Measurements from ENCODE around the gene SH3RF3. TPM values are rescaled to one million over a fixed set of nuclear protein-coding genes. Genes with fewer than 3 reads are reported as not detected.

The SH3RF3 gene
- total RNA-seq, 1 donor from 2014 or later, result 7.3 TPM

DNA sequence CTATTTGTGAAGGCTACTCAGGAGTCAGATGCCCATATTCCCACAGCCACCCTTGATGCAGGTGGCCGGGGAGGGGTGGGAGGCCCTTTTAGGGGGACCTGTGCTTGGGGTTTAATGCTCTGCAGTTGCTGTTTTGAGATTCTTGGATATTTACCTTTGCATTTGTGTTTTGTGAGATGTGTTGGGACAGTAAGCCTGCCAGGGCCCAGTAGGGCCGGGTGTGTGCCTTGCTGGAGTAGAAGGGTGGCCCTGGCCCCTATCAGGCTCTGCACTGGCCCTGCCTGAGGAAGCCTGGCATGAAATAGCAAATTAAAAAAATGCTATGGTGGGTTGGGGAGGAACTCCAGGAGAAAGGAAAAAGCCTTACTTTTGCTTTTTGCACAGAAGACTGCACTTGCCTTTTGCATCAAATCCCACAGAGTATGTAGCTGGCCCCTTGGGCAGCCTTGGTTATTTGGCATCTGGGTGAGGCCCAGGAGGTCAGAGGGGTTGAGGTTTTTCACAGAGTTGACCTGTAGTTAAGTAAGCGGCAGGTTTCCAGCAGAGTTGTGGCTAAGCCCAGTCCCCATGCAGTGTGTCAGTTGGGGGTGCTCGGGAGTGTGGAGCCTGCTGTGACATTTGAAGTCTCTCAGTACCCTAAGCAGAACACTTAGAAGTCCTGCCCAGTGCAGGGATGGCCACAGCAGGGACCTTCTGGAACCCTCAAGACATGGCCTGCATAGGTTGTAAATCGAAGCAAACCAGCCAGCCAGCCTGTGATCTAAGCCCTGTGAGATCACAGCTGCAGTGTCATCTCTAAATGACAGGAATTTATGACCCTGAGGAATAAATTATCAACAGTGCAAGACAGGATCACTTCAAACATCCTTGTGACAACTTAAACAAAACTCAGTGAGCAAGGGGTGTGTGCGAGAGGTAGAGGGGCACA lies 68.8 kb downstream of the SH3RF3 start:
- H2AFZ ChIP-seq (ENCODE audit: low read depth, low read length), result no peak overlapping the region
- no peaks in the 10 kb centered on the region for H3K4me1 ChIP-seq (ENCODE audit: insufficient read depth, low read length)
- Mint-ChIP-seq H3K27ac (ENCODE audit: unreplicated experiment) (no peak overlapping the region), H3K36me3 (ENCODE audit: low read depth, unreplicated experiment) (no peaks in the 10 kb centered on the region), H3K27me3 (ENCODE audit: low read depth, unreplicated experiment) (peaks cover 54% of the 10 kb centered on the region), H3K4me1 (ENCODE audit: low read depth, unreplicated experiment) (no peaks in the 10 kb centered on the region), H3K9me3 (ENCODE audit: unreplicated experiment) (no peaks in the 10 kb centered on the region), H3K4me3 (ENCODE audit: unreplicated experiment) (no peak overlapping the region)
- TF ChIP-seq, protein P1, sequence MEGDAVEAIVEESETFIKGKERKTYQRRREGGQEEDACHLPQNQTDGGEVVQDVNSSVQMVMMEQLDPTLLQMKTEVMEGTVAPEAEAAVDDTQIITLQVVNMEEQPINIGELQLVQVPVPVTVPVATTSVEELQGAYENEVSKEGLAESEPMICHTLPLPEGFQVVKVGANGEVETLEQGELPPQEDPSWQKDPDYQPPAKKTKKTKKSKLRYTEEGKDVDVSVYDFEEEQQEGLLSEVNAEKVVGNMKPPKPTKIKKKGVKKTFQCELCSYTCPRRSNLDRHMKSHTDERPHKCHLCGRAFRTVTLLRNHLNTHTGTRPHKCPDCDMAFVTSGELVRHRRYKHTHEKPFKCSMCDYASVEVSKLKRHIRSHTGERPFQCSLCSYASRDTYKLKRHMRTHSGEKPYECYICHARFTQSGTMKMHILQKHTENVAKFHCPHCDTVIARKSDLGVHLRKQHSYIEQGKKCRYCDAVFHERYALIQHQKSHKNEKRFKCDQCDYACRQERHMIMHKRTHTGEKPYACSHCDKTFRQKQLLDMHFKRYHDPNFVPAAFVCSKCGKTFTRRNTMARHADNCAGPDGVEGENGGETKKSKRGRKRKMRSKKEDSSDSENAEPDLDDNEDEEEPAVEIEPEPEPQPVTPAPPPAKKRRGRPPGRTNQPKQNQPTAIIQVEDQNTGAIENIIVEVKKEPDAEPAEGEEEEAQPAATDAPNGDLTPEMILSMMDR (IDR thresholded peaks at IDR 0.05; ENCODE audit: insufficient read depth, low read depth, low read length), result no peak
- TF ChIP-seq EZH2 (IDR thresholded peaks at IDR 0.05; ENCODE audit: insufficient read depth, low read length), result no peak
- no peak for DNase-seq (ENCODE audit: low read depth)
- peaks cover 12% of the 10 kb centered on the region for H3K79me2 ChIP-seq (ENCODE audit: insufficient read depth, low read length)
- no peaks in the 10 kb centered on the region for H3K27me3 ChIP-seq (ENCODE audit: insufficient read depth, low read length)
- H3K9ac ChIP-seq (ENCODE audit: low read length), result no peak overlapping the region
- H3K27ac ChIP-seq (ENCODE audit: low read depth, low read length), result no peak overlapping the region
- H3K4me3 ChIP-seq (ENCODE audit: insufficient read depth, low read depth, low read length), result no peak overlapping the region
- H3K4me2 ChIP-seq (ENCODE audit: low read length), result no peak overlapping the region
- no peak for FAIRE-seq
- no peaks in the 10 kb centered on the region for H3K36me3 ChIP-seq (ENCODE audit: insufficient read depth, low read length)
- H4K20me1 ChIP-seq (ENCODE audit: insufficient read depth, low read length), result peaks cover 80% of the 10 kb centered on the region
- H3K9me3 ChIP-seq (ENCODE audit: insufficient read depth, low read depth, low read length), result no peaks in the 10 kb centered on the region

DNA sequence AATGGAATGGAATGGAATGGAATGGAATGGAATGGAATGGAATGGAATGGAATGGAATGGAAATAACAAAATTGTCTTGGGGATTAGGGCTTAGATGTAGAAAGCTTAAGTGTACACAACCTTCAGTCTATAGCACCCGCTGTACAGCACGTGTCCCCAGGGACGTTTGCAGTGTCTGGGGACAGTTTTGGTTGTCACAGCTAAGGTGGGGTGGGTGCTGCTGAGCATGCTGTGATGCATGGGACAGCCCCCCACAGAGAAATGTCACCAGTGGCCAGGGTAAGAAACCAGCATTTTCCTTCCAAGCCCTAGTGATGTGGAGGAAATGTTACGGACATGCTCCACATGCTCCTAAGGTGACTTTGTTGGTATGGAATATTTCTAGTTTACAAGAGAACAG lies 70.8 kb downstream of the SH3RF3 start:
- peaks cover 86% of the 10 kb centered on the region for H4K20me1 ChIP-seq (ENCODE audit: insufficient read depth, low read length)
- Mint-ChIP-seq H3K4me3 (ENCODE audit: unreplicated experiment) (no peak overlapping the region), H3K9me3 (ENCODE audit: unreplicated experiment) (no peaks in the 10 kb centered on the region)

More for the DNA sequence above, 70.8 kb downstream of the SH3RF3 start:
- TF ChIP-seq, protein P1 (IDR thresholded peaks at IDR 0.05; ENCODE audit: insufficient read depth, low read depth, low read length), result no peak
- TF ChIP-seq EZH2 (IDR thresholded peaks at IDR 0.05; ENCODE audit: insufficient read depth, low read length), result no peak
- FAIRE-seq, result no peak
- Histone ChIP-seq H3K9ac (ENCODE audit: low read length) (no peak overlapping the region), H3K4me1 (ENCODE audit: insufficient read depth, low read length) (no peaks in the 10 kb centered on the region), H3K9me3 (ENCODE audit: insufficient read depth, low read depth, low read length) (no peaks in the 10 kb centered on the region), H3K27ac (ENCODE audit: low read depth, low read length) (no peak overlapping the region), H3K4me3 (ENCODE audit: insufficient read depth, low read depth, low read length) (no peak overlapping the region), H3K27me3 (ENCODE audit: insufficient read depth, low read length) (no peaks in the 10 kb centered on the region), H3K79me2 (ENCODE audit: insufficient read depth, low read length) (peaks cover 12% of the 10 kb centered on the region), H2AFZ (ENCODE audit: low read depth, low read length) (no peak overlapping the region), H3K4me2 (ENCODE audit: low read length) (no peak overlapping the region), H3K36me3 (ENCODE audit: insufficient read depth, low read length) (no peaks in the 10 kb centered on the region)
- Mint-ChIP-seq H3K27ac (ENCODE audit: unreplicated experiment) (no peak overlapping the region), H3K36me3 (ENCODE audit: low read depth, unreplicated experiment) (no peaks in the 10 kb centered on the region), H3K27me3 (ENCODE audit: low read depth, unreplicated experiment) (peaks cover 63% of the 10 kb centered on the region), H3K4me1 (ENCODE audit: low read depth, unreplicated experiment) (no peaks in the 10 kb centered on the region)
- DNase-seq (ENCODE audit: low read depth), result no peak
